Thyroid gland (tissue), 4 donors: ENCODE results near the gene MYO1D.
A peak's percentile ranks its signal among the peaks of the same experiment; 100 is the strongest.

Experiments
- POLR2A ChIP-seq, 2 donors: fragments of 450-650 bp; IDR thresholded peaks; one replicate each; pipeline ENCODE4 v1.6.1; 2017; ENCODE audit warnings: antibody characterized with exemption in 2 of 2, mild to moderate bottlenecking in 2 of 2, moderate library complexity in 1 of 2
- TF ChIP-seq, protein P1 (sequence below), 6 experiments: fragments of 200-600 bp in 3 of 6; fragments of 450-650 bp in 3 of 6; sonication (generic) in 3 of 6; IDR thresholded peaks; one replicate each; pipeline ENCODE4 v1.5.1; 2016 to 2019; ENCODE audit warnings: antibody characterized with exemption in 6 of 6, mild to moderate bottlenecking in 2 of 6, inconsistent platforms in 1 of 6, moderate library complexity in 1 of 6

DNA sequence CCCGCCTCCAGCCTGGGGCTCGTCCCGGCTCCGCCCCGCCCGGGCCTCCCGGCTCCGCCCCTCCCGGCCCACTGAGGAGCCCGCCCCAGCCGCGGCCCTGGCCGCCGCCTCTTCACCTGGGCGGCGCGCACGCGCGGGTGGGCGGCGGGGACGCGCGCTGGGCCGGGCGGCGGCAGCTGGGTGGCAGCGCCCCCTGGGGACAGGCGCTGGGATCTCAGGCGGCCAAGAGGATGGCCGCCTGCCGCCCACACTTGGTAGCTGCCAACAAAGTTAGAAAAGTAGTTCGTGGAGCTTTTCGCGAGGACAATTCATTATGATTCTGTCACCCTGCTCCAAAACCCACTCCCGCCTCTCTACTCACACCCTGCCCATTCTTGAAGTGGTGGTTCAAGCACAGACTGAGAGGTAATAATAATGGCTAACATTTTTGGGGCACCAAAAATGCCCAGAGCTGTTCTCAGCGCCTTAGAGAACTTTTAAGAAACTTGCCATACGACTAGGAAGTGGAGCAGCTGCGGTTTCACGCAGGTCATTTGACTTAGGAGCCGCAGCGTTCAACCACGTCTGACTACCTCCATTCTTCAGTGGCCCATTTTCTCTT is 340 bp upstream of the MYO1D start:
- TF ChIP-seq, protein P1, sequence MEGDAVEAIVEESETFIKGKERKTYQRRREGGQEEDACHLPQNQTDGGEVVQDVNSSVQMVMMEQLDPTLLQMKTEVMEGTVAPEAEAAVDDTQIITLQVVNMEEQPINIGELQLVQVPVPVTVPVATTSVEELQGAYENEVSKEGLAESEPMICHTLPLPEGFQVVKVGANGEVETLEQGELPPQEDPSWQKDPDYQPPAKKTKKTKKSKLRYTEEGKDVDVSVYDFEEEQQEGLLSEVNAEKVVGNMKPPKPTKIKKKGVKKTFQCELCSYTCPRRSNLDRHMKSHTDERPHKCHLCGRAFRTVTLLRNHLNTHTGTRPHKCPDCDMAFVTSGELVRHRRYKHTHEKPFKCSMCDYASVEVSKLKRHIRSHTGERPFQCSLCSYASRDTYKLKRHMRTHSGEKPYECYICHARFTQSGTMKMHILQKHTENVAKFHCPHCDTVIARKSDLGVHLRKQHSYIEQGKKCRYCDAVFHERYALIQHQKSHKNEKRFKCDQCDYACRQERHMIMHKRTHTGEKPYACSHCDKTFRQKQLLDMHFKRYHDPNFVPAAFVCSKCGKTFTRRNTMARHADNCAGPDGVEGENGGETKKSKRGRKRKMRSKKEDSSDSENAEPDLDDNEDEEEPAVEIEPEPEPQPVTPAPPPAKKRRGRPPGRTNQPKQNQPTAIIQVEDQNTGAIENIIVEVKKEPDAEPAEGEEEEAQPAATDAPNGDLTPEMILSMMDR (IDR thresholded peaks at IDR 0.05): peak; percentile 71 to 100 (median 88)
- TF ChIP-seq POLR2A (IDR thresholded peaks at IDR 0.05): no peak
